Measurements from ENCODE around the gene PINK1.
"Not testable (repeated sequence)": the region's sequence is repeated elsewhere in the genome, so short reads cannot be mapped to it uniquely, and the experiment has no call there.

PINK1 gene

DNA sequence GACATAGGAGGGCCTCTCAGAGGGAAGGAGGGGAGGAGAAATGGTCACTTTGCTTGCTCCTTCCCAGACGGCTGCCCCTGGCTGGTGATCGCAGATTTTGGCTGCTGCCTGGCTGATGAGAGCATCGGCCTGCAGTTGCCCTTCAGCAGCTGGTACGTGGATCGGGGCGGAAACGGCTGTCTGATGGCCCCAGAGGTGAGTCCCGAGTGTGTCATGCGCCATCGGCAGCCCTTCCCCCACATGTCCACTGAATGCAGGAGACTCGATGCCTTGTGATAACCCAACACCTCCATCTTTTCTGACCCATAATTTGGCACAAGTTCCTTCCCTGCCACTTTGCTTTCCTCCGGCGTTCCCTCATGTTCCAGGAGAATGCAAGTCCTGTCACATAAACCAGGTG lies 15.2 kb downstream of the PINK1 start:
- DNase-seq: no peak

DNA sequence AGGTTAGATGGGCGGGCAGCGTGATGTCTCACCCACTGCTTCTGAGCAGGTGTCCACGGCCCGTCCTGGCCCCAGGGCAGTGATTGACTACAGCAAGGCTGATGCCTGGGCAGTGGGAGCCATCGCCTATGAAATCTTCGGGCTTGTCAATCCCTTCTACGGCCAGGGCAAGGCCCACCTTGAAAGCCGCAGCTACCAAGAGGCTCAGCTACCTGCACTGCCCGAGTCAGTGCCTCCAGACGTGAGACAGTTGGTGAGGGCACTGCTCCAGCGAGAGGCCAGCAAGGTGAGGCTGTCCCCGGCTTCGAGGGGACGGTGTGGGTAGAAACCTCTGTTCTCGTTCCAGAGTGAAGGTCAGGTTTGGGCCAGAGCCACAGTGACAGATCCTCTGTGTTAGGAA lies 15.7 kb downstream of the PINK1 start:
- DNase-seq: no peak

DNA sequence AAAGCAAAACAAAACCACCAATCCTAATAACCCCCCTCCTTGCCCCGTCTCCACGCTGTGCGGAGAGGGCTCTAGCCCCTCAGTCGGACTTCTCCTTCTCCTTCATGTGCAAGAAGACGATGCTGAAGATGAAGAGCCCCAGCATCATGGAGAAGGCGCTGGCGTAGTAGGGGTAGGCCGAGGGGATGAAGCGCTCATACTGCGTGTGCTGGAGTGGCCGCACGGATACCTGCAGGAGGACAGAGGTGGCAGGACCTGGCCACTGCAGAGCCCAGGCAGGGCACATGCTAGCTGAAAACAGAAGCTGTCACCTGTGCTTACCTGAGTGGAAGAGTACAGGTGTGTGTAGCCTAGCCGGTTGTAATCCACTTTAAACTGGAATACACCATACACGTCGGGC lies 19.0 kb downstream of the PINK1 start:
- no peak for DNase-seq

DNA sequence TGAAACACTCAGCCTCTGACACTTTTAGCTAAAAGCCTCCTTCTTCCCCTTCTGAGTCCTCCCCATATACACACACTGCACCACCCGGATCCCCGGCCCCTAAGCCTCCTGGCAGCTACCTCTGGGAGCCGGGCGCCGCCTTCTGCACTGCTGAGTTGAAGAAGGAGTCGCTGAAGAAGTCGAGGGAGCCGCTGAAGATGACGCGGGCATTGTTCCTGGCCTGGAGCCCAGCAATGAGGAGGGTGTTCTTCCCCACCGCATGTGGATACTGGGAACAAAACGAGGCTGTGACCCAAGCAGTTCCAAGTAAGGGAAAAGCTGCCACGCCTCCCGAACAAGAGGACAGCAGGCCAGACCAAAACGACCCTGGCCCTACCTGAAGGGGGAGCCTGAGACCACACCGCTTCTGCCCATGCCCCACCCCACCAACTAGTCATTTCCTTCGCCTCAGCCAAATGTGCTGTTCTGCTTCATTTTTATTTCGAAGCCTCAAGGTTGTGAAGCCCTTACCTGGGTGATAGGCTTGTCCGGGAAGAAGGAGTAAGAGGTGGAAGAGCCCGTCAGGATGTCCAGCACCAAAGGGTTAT lies 20.9 kb downstream of the PINK1 start:
- no peak for DNase-seq

DNA sequence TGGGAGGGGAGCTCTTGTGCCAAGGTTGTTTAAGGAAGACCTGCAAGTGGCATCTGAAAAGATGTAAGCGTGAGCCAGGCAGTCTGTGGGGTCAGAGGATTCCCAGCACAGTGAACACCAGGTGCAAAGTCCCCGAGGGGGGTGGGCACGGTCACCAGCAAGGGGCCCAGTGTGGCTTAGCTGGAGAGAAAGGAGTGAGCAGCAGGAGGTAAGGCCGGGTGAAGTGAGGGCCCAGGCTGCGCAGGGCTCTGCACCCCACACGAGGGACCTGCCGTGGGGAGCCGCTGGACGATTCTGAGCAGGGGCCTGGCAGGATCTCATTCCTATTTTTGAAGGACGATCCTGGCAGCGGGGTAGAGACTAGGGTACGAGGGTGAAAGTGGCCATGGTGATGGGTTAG lies 23.8 kb downstream of the PINK1 start:
- no peak for DNase-seq

DNA sequence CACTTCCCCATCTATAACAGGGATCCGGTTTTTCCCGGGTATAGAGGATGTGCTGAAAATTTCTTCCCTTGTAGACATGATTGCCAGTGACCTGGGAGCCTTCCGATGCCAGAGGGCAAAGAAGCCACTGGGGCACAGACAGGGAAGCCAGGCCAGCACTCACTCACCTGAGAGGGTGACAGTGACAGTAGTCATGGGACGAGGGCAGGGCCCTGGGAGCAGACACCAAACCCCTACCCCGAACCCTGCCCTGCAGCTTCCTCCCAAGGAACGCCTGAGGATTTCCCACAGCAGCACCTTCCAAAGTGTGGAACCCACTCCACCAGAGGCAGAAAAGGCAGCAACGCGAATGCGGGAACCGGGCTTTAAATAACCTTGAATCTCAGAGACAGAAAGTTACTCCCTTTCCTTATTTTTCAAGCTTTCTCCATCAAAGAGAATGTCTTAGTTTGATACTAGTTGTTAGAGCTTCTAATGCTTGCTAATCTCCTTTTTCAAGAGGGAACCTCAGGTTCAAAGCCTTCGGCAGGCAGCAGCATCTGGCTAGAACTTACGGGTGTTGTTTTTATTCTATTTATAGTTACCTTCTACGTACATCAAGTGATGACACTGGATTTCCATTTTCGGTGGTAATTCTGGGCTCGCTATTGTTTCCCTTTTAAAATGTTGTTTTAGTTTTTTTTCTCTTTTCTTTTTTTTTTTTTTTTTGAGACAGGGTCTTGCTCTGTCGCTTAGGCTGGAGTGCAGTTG lies 25.1 kb downstream of the PINK1 start:
- no peak for DNase-seq

DNA sequence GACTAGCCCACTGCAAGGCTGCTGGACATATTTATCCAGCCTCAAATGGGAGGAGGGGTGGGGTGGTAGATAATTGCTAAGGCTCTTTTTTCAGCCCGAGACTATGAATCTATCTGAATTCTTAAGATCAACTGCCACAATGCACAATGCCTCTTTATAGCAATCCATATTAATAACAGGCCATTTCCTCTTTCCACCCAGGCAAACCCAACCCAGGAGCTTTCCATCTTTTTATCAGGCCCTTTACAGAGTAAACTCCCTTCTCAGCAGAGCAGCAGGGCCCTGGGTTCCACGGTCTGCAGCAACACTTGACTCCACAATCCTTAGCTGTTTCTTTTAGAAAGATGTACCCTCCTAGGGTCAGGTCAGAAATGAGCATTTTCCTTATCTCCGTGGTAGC lies 27.1 kb downstream of the PINK1 start:
- no peak for DNase-seq

DNA sequence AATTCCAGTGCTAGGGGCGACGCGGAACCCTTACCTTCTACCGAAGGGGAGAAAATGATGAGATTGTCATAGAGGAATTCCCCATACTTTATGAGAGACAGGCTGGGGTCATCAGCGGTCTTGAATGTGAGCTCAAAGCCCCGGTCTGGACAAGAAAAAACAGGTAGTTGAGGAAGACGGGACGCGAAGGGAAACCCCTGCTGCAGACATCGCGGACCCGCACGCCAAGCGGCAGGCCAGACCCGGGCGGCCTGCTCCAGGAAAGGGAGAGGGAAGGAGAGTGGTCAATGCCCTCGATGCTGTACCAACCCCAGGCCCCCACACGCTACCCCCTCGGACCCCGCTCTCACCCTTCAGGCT lies 27.6 kb downstream of the PINK1 start:
- DNase-seq: no peak

DNA sequence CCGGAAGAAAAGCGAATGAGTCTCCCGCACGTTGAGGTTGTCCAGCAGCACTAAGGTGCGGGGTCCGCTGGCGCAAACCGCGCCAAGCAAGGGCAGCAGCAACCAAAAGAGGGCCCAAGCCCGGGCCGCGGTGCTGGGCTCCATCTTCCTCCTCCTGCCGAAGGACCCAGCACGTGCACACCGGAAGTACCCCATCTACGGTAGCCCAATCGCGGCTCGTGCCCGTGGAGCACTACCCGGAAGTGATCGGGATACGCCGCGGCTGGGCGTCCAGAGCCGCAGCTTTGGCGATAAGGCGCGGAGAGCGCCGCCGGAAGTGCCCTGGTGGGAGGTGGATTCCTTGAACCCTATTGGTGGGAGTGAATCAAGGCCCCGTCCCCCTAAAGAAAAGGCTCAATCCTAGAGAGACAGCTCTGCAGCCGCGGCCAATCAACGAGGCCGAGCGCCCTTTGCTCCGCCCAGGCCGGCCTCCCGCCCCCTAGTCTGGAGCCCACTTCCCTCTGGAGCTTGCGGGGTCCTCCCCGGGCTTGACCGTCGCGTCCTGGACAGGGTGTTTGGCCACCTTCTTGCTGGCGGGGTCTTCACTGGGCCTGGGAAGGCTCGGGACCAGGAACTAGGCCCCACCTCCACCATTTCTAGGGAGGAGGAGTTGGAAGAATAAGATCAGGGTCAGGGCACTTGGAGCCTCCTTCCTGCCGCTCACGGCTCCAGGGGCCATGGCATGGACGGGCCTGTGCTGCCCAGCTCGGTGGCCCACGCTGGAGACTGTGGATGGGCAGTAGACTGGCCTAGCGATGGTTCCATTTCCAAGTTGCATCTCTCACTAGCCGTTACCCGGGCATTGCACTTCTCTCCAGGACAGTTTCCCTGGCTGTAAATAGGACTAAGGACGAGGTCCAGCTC lies 28.2 kb downstream of the PINK1 start, which contains the start of gene DDOST:
Gene DDOST (minus strand): TSS at position 163 of the 903 bp plus-strand sequence. CDS start 19 bp downstream, at position 144.
- peak; percentile 99 for DNase-seq

DNA sequence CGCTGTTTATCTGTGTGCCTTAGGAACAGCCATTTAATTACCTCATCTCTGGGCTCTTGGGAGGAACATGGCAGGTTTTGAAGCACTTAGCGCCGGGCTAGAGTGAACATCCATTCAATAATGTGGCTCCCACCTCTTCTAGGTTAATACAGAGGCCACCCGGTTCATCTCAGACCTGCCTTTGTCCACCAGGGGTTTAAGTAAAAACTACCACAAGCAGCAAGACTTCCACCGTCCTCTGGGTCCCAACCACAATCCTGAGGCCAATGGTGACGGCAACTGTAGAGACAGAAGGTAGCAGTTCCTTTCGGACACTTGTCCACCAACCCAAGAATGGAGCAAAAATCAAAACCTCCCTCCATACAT lies 28.8 kb downstream of the PINK1 start:
- DNase-seq: no peak

DNA sequence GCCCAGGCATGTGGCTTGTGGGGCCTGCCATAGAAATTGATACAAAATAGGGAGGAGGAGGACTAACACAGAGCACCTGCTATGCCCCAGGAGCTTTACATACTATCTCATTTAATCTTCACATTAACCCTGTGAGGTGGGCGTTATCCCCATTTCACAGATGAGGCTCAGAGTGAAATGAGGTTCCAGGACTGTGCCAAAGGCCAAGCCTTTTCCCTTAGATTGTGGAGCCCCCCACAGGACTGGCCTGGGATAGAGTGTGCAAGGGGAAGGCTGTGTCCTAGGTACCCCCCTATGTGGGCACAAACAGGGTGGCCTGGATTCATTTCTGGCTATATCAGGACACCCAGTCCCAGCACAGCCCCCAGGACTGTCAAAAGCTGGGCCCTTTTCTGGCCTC lies 30.1 kb downstream of the PINK1 start:
- no peak for DNase-seq

DNA sequence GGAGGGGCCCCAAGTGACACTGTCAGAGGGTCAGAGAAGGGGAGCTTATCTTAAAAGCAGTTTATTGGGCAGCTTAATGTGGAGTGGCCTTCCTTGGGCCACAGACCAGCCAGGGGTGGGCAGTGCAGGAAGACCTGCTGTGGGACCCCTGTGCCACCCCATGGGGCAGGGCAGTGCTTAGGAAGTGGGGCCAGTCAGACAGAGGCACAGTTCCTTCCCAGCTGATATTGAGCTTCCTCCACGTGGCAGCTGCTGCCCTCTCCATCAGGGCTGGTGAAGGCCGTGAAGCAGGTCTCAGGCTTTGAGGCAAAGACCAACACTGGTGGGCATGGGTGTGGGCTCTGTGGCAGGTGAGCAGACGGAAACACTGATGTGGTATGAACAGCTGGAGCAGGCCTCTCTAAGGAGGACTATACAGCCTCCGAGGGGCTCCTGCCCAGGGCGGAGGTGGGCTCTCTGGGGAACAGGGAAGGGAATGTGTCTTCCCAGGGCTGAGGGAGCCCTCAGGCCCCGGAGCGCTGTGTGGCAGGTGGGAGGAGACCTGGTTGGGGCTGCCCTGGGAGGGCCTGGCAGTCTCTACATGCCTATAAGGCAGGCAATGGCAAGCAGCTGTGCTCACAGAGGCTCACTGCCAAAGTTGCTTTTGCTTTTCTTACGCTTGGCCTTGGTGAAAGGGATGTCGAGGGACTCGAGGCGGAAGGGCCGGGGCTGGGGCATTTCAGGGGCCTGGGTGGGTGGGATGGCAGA lies 30.9 kb downstream of the PINK1 start:
- no peak for DNase-seq

DNA sequence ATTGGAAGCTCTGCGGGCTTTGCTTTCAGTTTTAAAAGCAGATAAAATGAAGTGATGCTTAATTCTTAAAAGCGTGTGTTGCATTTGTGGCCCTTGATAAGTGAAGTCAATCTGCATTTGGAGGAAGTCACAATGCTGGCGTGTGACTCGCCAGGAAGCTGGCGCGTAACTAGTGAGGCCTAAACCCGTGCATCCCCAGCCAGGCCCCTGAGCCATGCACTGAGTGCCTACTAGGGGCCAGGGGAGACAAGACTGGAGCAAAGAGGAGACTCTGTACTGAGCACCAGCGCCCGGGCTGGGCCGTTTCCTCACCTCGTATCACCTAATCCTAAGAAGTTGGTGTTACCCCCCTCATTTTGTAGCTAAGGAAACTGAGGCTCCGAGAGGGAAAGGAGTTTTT lies 32.5 kb downstream of the PINK1 start:
- no peak for DNase-seq

DNA sequence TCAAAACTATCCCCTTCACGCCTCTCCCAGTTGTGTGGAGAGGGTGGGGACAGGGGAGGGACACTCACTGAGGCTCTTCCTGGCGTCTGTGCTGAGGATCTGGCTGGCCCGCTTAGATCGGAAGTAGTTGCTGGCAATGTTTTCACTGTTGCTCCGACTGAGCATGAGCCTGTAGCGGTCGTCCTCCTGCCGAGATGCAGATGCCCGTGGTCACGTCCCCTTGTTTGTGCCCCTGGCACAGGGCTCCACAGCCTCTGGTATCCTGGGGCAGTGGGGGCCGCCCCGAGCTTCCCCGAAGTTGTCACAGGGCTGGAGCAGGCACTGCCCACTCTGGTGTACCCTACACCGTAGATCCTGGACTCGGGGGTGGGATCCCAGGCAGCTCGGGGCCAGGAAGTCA lies 32.9 kb downstream of the PINK1 start:
- DNase-seq: no peak

DNA sequence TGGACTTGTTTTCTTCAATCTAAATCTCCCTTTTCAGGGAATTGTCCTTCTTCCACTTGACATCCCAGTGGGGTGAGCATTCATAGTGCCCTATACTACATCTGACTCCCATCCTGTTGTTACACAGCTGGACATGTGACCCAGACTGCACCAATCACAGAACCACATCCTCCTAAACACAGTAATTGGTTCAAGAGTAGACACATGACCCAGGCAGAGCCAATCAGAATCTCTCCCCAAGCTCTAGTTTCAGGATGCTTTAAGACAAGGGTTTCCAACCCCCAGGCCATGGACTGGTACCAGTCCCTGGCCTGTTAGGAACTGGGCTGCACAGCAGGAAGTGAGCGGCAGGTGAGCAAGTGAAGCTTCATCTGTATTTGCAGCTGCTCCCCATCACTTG lies 33.5 kb downstream of the PINK1 start:
- no peak for DNase-seq

DNA sequence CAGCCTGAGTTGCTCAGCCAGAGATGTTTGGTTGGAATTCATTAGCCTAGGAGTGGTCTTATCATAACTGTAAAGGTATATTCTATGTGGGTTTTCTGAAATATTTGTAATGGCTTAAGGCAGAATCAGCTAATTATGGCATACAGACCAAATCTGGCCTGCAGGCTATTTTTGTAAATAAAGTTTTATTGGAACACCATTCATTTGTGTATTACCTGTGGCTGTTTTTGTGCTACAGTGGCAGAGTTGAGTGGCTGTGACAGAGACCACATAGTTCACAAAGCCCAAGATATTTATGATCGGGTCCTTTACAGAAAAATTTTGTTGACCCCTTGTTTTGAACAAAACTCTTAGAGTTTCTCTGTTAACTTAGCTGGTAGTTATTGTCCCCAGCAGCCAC lies 35.3 kb downstream of the PINK1 start:
- DNase-seq: no peak

DNA sequence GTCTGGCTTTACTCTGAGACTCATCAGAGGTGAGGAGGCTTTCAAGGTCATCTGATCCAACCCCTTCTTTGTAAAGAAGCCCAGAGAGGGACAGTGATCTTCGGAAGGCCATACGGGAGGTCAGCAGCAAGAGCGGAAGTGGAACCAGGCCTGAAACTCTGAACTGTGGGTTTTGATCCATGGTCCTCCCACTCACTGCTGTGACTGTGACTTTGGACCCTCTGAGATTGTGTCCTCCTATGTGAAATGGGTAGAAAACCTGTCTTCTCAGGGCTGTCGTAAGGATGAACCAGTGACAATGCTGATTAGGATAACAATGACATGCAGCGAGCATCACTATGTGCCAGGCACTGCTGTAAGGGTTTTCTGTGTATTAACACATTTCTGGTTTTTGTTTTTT lies 37.7 kb downstream of the PINK1 start:
- no peak for DNase-seq

DNA sequence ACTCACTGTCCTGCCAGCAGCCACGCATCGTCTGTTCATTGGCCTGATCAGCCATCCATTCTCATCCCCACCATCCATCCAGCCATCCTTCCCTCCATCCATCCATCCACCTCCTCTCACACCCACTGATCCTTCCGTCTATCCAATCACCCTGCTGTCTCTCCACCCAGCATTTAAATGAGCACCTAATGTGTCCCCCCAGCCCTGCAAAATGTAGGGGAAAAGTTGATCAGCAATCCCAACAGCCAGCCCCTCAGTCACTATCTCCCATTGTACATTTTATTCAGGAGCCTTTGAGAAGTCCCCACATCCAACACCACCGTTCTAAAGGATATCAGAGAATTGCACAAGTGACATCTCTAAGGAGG lies 39.0 kb downstream of the PINK1 start:
- no peak for DNase-seq

DNA sequence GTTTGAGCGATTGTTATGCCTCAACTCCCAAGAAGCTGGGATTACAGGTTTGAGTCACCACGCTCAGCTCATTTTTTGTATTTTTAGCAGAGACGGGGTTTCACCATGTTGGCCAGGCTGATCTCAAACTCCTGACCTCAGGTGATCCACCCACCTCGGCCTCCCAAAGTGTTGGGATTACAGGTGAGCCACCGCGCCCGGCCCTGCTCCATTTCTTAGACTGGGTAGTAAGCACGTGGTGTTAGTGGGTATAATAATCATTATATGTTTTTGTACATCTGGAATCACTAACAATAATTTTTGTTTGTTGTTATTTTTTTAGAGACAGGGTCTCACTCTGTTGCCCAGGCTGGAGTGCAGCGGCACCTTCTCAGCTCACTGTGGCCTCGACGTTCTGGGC lies 40.4 kb downstream of the PINK1 start:
- not testable (repeated sequence) for DNase-seq

DNA sequence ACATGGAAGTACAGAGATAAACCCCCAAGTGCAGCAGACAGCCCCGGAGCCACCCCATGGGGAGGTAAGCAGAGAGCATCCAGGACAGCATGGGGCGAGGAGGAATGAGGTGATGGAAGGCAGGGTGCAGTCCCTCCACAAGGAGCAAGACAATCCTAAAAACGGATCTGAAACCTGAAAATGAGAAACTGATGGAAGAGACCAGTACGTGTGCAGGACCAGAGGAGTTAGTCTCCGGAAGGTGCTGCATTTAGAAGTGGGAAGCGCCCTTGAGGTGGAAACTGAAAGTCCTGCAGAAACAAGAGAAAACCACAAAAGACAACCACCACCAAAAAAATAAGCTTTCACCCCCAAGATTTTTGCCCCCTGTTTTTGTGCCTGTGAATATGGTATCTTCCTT lies 45.3 kb downstream of the PINK1 start:
- no peak for DNase-seq

DNA sequence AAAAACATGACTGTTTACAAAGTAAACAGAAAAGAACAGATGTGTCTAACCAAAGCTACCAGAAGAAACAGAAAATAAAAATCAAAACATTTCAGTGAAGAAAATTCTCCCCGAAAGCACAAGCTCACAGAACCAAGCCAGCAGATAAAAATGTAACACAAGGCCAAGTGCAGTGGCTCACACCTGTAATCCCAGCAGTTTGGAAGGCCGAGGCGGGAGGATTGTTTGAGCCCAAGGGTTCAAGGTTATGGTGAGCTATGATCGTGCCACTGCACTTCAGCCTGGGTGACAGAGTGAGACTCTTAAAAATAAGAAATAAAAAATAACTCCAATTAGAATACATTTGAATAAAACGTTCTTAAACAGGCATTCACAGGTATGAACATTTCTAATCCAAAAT lies 47.0 kb downstream of the PINK1 start:
- no peak for DNase-seq

DNA sequence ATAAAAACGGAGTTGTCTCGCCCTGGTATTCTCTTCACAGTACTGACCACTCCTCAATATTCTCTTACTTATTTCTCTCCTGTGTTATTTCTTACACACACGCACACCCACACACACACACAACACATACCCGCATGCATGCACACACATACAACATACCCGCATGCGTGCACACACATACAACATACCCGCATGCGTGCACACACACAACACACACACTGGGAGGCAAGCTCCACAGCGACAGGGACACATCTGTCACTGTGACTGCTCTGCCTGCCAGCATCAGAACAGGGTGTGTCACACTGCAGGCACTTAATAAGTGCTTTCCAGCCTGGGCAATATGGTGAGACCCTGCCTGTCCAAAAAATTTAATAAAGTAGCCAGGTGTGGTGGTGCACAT lies 48.7 kb downstream of the PINK1 start:
- no peak for DNase-seq

DNA sequence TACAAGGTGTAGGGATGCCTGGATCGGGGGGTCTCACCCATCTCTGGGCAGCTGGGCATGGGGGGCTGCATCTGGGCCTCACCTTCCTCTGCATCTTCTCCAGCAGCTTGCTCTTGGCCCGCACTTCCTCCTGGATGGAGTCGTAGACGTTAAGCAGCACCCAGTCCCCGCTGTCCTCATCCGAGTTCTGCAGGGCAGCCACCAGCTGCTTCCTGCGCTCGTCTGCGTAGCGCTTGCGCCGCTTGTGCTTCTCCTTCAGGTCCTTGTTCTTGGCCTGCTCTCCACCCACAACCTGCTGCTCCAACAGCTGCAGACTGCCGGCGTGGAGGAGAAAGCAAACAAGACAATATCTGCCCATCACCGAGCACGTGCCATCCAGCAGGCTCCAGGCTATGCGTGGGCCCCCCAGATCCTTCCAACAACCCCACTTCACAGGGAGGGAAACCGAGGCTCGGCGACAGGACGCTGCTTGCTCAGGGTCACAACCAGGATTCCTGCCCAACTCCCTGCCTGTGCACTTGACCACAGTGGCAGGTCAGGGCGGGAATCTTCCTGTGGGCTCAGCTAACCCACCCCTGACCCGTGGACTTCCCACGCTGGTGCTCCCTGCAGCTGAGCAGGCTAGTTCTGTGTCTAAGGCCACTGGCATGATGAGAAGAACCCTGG lies 49.4 kb downstream of the PINK1 start:
- DNase-seq: no peak

All from NCI-H1105 treated with DMSO at 0.1 percent for 48 hours (cell line).